Activated CD8-positive, alpha-beta memory T cell treated with anti-CD3 and anti-CD28 coated beads for 1 hour (primary cell): ENCODE measurements around the gene TP53TG3B.
"Not testable (repeated sequence)": the region's sequence is repeated elsewhere in the genome, so short reads cannot be mapped to it uniquely, and the experiment has no call there.

Experiments
- DNase-seq, 2 donors: peaks; one replicate each; pipeline ENCODE4 v3.0.0-alpha.2; 2020; ENCODE audit warnings: low read depth in 1 of 2; ENCODE audit errors: extremely low read depth in 1 of 2

The TP53TG3B gene, protein sequence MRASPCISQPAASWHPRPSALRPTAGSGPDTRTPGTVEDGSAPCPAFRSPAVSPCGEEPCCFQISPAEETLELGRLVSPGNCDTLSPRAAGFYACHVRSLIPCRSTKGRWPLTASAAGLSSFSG

DNA sequence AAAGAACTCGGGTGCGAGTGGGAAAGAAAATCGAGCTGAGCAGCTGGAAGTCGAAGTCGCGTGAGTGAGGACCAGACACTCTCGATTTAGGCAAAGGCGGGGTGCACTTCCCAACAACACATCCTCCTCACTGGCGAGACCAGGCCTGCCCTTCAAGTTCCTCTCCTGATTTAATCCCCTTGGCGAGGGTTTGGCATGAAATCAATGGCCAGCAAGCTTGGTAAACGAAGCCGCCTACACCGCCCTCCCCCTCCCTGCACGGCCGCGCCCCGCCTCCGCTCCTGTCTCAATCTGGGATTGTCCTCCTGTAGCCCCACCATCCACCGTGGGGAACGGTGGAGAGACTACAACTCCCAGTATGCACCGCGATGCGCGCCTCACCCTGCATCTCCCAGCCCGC, at the start of gene TP53TG3B:
TSS of gene TP53TG3B (plus strand) at position 301 of the 400 bp plus-strand sequence. CDS start at position 369, 68 bp downstream.
- not testable (repeated sequence) for DNase-seq

DNA sequence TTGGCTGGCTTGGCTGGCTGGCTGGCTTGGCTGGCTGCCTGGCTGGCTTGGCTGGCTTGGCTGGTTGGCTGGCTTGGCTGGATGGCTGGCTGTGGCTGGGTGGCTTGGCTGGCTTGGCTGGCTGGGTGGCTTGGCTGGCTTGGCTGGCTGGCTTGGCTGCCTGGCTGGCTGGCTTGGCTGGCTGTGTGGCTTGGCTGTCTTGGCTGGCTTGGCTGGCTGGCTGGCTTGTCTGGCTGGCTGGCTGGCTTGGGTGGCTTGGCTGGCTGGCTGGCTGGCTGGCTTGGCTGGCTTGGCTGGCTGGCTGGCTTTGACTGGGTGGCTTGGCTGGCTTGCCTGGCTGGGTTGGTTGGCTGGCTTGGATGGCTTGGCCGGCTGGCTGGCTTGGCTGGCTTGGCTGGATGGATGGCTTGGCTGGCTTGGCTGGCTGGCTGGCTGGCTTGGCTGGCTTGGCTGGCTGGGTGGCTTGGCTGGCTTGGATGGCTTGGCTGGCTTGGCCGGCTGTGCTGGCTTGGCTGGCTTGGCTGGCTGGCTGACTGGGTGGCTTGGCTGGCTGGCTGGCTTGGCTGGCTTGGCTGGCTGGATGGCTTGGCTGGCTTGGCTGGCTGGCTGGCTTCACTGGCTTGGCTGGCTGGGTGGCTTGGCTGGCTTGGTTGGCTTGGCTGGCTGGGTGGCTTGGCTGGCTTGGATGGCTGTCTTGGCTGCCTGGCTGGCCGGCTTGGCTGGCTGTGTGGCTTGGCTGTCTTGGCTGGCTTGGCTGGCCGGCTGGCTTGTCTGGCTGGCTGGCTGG, 24.2 kb upstream of the TP53TG3B start:
- peak in 1 of 2 donors; percentile 12 for DNase-seq

DNA sequence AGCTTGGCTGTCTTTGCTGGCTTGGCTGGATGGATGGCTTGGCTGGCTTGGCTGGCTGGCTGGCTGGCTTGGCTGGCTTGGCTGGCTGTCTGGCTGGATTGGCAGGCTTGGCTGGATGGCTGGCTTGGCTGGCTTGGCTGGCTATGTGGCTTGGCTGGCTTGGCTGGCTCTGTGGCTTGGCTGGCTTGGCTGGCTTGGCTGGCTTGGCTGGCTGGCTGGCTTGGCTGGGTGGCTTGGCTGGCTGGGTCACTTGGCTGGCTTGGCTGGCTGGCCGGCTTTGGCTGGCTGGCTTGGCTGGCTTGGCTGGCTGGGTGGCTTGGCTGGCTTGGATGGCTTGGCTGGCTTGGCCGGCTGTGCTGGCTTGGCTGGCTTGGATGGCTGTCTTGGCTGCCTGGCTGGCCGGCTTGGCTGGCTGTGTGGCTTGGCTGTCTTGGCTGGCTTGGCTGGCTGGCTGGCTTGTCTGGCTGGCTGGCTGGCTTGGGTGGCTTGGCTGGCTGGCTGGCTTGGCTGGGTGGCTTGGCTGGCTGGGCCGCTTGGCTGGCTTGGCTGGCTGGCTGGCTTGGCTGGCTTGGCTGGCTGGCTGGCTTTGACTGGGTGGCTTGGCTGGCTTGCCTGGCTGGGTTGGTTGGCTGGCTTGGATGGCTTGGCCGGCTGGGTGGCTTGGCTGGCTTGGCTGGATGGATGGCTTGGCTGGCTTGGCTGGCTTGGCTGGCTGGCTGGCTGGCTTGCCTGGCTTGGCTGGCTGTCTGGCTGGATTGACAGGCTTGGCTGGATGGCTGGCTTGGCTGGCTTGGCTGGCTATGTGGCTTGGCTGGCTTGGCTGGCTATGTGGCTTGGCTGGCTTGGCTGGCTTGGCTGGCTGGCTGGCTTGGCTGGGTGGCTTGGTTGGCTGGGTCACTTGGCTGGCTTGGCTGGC, 22.8 kb upstream of the TP53TG3B start:
- DNase-seq: peak in 1 of 2 donors; percentile 10

DNA sequence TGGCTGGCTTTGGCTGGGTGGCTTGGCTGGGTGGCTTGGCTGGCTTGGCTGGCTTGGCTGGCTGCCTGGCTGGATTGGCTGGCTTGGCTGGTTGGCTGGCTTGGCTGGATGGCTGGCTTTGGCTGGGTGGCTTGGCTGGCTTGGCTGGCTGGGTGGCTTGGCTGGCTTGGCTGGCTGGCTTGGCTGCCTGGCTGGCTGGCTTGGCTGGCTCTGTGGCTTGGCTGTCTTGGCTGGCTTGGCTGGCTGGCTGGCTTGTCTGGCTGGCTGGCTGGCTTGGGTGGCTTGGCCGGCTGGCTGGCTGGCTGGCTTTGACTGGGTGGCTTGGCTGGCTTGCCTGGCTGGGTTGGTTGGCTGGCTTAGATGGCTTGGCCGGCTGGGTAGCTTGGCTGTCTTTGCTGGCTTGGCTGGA, 22.1 kb upstream of the TP53TG3B start:
- DNase-seq: peak in 1 of 2 donors; percentile 4

DNA sequence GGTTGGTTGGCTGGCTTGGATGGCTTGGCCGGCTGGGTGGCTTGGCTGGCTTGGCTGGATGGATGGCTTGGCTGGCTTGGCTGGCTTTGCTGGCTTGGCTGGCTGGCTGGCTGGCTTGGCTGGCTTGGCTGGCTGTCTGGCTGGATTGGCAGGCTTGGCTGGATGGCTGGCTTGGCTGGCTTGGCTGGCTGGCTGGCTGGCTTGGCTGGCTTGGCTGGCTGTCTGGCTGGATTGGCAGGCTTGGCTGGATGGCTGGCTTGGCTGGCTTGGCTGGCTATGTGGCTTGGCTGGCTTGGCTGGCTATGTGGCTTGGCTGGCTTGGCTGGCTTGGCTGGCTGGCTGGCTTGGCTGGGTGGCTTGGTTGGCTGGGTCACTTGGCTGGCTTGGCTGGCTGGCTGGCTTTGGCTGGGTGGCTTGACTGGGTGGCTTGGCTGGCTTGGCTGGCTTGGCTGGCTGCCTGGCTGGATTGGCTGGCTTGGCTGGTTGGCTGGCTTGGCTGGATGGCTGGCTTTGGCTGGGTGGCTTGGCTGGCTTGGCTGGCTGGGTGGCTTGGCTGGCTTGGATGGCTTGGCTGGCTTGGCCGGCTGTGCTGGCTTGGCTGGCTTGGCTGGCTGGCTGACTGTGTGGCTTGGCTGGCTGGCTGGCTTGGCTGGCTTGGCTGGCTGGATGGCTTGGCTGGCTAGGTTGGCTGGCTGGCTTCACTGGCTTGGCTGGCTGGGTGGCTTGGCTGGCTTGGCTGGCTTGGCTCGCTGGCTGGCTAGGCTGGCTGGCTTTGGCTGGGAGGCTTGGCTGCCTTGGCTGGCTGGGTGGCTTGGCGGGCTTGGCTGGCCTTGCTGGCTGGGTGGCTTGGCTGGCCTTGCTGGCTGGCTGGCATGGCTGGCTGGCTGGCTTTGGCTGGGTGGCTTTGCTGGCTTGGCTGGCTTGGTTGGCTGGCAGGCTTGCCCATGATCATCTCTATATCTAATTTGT, 21.3 kb upstream of the TP53TG3B start:
- DNase-seq: peak in 1 of 2 donors; percentile 31
